HepG2 (cell line): ENCODE data around the gene EGLN2. TPM values are rescaled to one million over a fixed set of nuclear protein-coding genes. Genes with fewer than 3 reads are reported as not detected.

Experiments used
- FOXO4 ChIP-seq: sonication (generic); formaldehyde crosslinking; conservative IDR thresholded peaks from 2 replicates; pipeline ENCODE4 v1.8.1; 2023; ENCODE audit warnings: missing genetic modification reagents
- NCOA5 ChIP-seq: sonication (generic); formaldehyde crosslinking; IDR thresholded peaks from 2 replicates; pipeline ENCODE4 v1.4.0; 2020; ENCODE audit warnings: missing genetic modification reagents
- NFE2 ChIP-seq: sonication (generic); formaldehyde crosslinking; IDR thresholded peaks from 2 replicates; pipeline ENCODE4 v1.4.0; 2020; ENCODE audit warnings: missing genetic modification reagents
- SIN3A ChIP-seq: IDR thresholded peaks from 2 replicates; pipeline ENCODE4 v1.6.1; 2011; ENCODE audit warnings: low read depth, mild to moderate bottlenecking, control low read depth, low read length, borderline replicate concordance
- TP53 ChIP-seq: sonication (generic); formaldehyde crosslinking; conservative IDR thresholded peaks from 2 replicates; pipeline ENCODE4 v1.4.0; 2020; ENCODE audit warnings: missing genetic modification reagents
- YY1 ChIP-seq: IDR thresholded peaks from 2 replicates; pipeline ENCODE4 v1.6.1; 2011; ENCODE audit warnings: low read length, low read depth, moderate library complexity, mild to moderate bottlenecking; ENCODE audit not compliant: insufficient read depth, insufficient replicate concordance
- ZBTB21 ChIP-seq: sonication (generic); formaldehyde crosslinking; IDR thresholded peaks from 2 replicates; pipeline ENCODE4 v1.4.0; 2020; ENCODE audit warnings: missing genetic modification reagents
- ZKSCAN1 ChIP-seq: fragments of 150-350 bp; IDR thresholded peaks from 2 replicates; pipeline ENCODE4 v1.6.1; 2014; ENCODE audit warnings: low read length
- ZNF354B ChIP-seq: sonication (generic); formaldehyde crosslinking; IDR thresholded peaks from 2 replicates; pipeline ENCODE4 v1.8.0; 2022; ENCODE audit warnings: mild to moderate bottlenecking, missing genetic modification reagents
- ZNF468 ChIP-seq: sonication (generic); formaldehyde crosslinking; IDR thresholded peaks from 2 replicates; pipeline ENCODE4 v1.8.0; 2022; ENCODE audit warnings: mild to moderate bottlenecking, moderate library complexity, missing genetic modification reagents
- ZNF547 ChIP-seq: sonication (generic); formaldehyde crosslinking; IDR thresholded peaks from 2 replicates; pipeline ENCODE4 v1.5.1; 2020; ENCODE audit warnings: mild to moderate bottlenecking, missing genetic modification reagents
- ZNF598 ChIP-seq: sonication (generic); formaldehyde crosslinking; IDR thresholded peaks from 2 replicates; pipeline ENCODE4 v1.5.1; 2020; ENCODE audit warnings: mild to moderate bottlenecking, missing genetic modification reagents, borderline replicate concordance
- ZNF629 ChIP-seq: sonication (generic); formaldehyde crosslinking; conservative IDR thresholded peaks from 2 replicates; pipeline ENCODE4 v1.5.0; 2020; ENCODE audit warnings: missing genetic modification reagents
- ZNF777 ChIP-seq: sonication (generic); formaldehyde crosslinking; IDR thresholded peaks from 2 replicates; pipeline ENCODE4 v1.4.0; 2020; ENCODE audit warnings: missing genetic modification reagents
- polyA plus RNA-seq, 8 experiments: library from polyadenylated mRNA; depleted of rRNA in 3 of 8; stranded (reverse) in 7 of 8; unstranded in 1 of 8; fragments of >200 nt; fragmentation: Illumina TruSeq in 4 of 8; extraction: Trizol in 4 of 8; gene quantifications; 2 replicates each; pipeline versions ENCODE4 v1.2.1 to v1.2.3, GENCODE V29; 2011 to 2016; ENCODE audit warnings: low read depth in 4 of 8, missing spikeins in 1 of 8, mixed read lengths in 1 of 8; ENCODE audit not compliant: insufficient read depth in 1 of 8
- total RNA-seq, 5 experiments: library from RNA; depleted of rRNA; stranded (reverse); fragments of >200 nt; fragmentation: Illumina TruSeq; extraction: Trizol; gene quantifications; 2 replicates each; pipeline ENCODE4 v1.2.3, GENCODE V29; 2016; ENCODE audit warnings: low read depth in 1 of 5
- TF ChIP-seq, protein P1 (sequence below): sonication (generic); formaldehyde crosslinking; IDR thresholded peaks from 2 replicates; pipeline ENCODE4 v1.5.1; 2020; ENCODE audit warnings: missing genetic modification reagents, mild to moderate bottlenecking, borderline replicate concordance
- TF ChIP-seq, protein P2 (sequence below): sonication (generic); formaldehyde crosslinking; IDR thresholded peaks from 2 replicates; pipeline ENCODE4 v1.4.0; 2020; ENCODE audit warnings: missing genetic modification reagents

Gene EGLN2
- total and polyA plus RNA-seq, 2 of the 13 experiments (the other 11 are each of a cell fraction or from before 2014, with no cell fraction given) = 16.5 to 40.8 TPM

- no peak for TF ChIP-seq ZNF354B
- TF ChIP-seq, protein P1, sequence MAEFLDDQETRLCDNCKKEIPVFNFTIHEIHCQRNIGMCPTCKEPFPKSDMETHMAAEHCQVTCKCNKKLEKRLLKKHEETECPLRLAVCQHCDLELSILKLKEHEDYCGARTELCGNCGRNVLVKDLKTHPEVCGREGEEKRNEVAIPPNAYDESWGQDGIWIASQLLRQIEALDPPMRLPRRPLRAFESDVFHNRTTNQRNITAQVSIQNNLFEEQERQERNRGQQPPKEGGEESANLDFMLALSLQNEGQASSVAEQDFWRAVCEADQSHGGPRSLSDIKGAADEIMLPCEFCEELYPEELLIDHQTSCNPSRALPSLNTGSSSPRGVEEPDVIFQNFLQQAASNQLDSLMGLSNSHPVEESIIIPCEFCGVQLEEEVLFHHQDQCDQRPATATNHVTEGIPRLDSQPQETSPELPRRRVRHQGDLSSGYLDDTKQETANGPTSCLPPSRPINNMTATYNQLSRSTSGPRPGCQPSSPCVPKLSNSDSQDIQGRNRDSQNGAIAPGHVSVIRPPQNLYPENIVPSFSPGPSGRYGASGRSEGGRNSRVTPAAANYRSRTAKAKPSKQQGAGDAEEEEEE = 0 out of 2 replicates have a peak, but pooled peaks have one; percentile 78
- 0 out of 2 replicates have a peak, but pooled peaks have one; percentile 10 for TF ChIP-seq NFE2
- TF ChIP-seq FOXO4 (CRISPR knock-in tag) = no peak
- TF ChIP-seq, protein P2, sequence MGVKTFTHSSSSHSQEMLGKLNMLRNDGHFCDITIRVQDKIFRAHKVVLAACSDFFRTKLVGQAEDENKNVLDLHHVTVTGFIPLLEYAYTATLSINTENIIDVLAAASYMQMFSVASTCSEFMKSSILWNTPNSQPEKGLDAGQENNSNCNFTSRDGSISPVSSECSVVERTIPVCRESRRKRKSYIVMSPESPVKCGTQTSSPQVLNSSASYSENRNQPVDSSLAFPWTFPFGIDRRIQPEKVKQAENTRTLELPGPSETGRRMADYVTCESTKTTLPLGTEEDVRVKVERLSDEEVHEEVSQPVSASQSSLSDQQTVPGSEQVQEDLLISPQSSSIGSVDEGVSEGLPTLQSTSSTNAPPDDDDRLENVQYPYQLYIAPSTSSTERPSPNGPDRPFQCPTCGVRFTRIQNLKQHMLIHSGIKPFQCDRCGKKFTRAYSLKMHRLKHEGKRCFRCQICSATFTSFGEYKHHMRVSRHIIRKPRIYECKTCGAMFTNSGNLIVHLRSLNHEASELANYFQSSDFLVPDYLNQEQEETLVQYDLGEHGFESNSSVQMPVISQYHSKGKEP = no peak
- no peak for TF ChIP-seq ZNF468 (CRISPR knock-in tag)
- TF ChIP-seq SIN3A = peak; percentile 76
- TF ChIP-seq ZNF547 = no peak
- TF ChIP-seq NCOA5 (CRISPR knock-in tag) = no peak
- no peak for TF ChIP-seq ZNF598
- no peak for TF ChIP-seq ZNF629 (CRISPR knock-in tag)
- no peak for TF ChIP-seq ZKSCAN1
- TF ChIP-seq TP53 (CRISPR knock-in tag) = 0 out of 2 replicates have a peak, but pooled peaks have one; percentile 32
- peak; percentile 14; the same call in 1 of the 2 replicates for TF ChIP-seq ZNF777 (CRISPR knock-in tag)
- TF ChIP-seq YY1 = peak; percentile 42
- no peak for TF ChIP-seq ZBTB21 (CRISPR knock-in tag)
Observed at GRCh38 chr19:40750874-40751537, 48.0 kb upstream of the EGLN2 start, which contains the start of gene SNRPA (continued).
